HEK293T (cell line): ENCODE results near the gene ORMDL2.

Experiments
- CTCF ChIA-PET: fragments of 350-600 bp; formaldehyde crosslinking; extraction: SDS; loops from one replicate; lab custom pipeline; 2021; ENCODE audit warnings: antibody characterized with exemption, inconsistent platforms; lab: Yijun Ruan, JAX
- POLR2A ChIA-PET: fragments of 350-600 bp; formaldehyde crosslinking; extraction: SDS; loops from one replicate; lab custom pipeline; 2020; ENCODE audit warnings: antibody characterized with exemption, inconsistent platforms; lab: Yijun Ruan, JAX
- DNase-seq: peaks from one replicate; pipeline ENCODE4 v3.0.0; 2012; ENCODE audit warnings: mixed read lengths; ENCODE audit errors: extremely low spot score
- ARNT ChIP-seq: fragments of 450-650 bp; IDR thresholded peaks from 2 replicates; pipeline ENCODE4 v1.6.1; 2017; ENCODE audit warnings: mild to moderate bottlenecking
- BHLHE40 ChIP-seq: fragments of 450-650 bp; IDR thresholded peaks from 2 replicates; pipeline ENCODE4 v1.6.1; 2016; ENCODE audit warnings: mild to moderate bottlenecking, moderate library complexity, borderline replicate concordance
- CTBP1 ChIP-seq: fragments of 450-650 bp; IDR thresholded peaks from 2 replicates; pipeline ENCODE4 v1.6.1; 2016; ENCODE audit warnings: borderline replicate concordance
- ELF4 ChIP-seq: fragments of 450-650 bp; IDR thresholded peaks from 2 replicates; pipeline ENCODE4 v1.6.1; 2017; ENCODE audit warnings: antibody characterized with exemption
- FOXA1 ChIP-seq: fragments of 450-650 bp; IDR thresholded peaks from 2 replicates; pipeline ENCODE4 v1.6.1; 2016; ENCODE audit warnings: mild to moderate bottlenecking
- FOXK2 ChIP-seq: fragments of 450-650 bp; IDR thresholded peaks from 2 replicates; pipeline ENCODE4 v1.6.1; 2016; ENCODE audit warnings: mild to moderate bottlenecking
- FOXM1 ChIP-seq: fragments of 450-650 bp; IDR thresholded peaks from 2 replicates; pipeline ENCODE4 v1.6.1; 2017; ENCODE audit warnings: mild to moderate bottlenecking, borderline replicate concordance
- HDGF ChIP-seq: fragments of 450-650 bp; IDR thresholded peaks from 2 replicates; pipeline ENCODE4 v1.6.1; 2017; ENCODE audit warnings: antibody characterized with exemption, borderline replicate concordance
- L3MBTL2 ChIP-seq: fragments of 450-650 bp; conservative IDR thresholded peaks from 2 replicates; pipeline ENCODE4 v1.6.1; 2016; ENCODE audit warnings: mild to moderate bottlenecking
- LEF1 ChIP-seq: fragments of 450-650 bp; IDR thresholded peaks from 2 replicates; pipeline ENCODE4 v1.6.1; 2017; ENCODE audit warnings: mild to moderate bottlenecking, borderline replicate concordance
- NFRKB ChIP-seq: fragments of 450-650 bp; IDR thresholded peaks from 2 replicates; pipeline ENCODE4 v1.6.1; 2016; ENCODE audit warnings: mild to moderate bottlenecking, moderate library complexity
- SP1 ChIP-seq: fragments of 450-650 bp; IDR thresholded peaks from 2 replicates; pipeline ENCODE4 v1.6.1; 2017
- SUZ12 ChIP-seq: fragments of 450-650 bp; IDR thresholded peaks from 2 replicates; pipeline ENCODE4 v1.6.1; 2016; ENCODE audit warnings: mild to moderate bottlenecking
- TARDBP ChIP-seq: fragments of 450-650 bp; IDR thresholded peaks from 2 replicates; pipeline ENCODE4 v1.6.1; 2016
- ZNF384 ChIP-seq: fragments of 450-650 bp; IDR thresholded peaks from 2 replicates; pipeline ENCODE4 v1.6.1; 2016
- TF ChIP-seq, protein P1 (sequence below): fragments of 450-650 bp; IDR thresholded peaks from 2 replicates; pipeline ENCODE4 v1.6.1; 2016

ORMDL2 gene

GRCh38 chr12:55845361-55845760 lies 27.5 kb downstream of the ORMDL2 start:
- ChIA-PET CTCF (no interaction called here), POLR2A (interaction anchor here (3.0 kb wide), 1 partner anchor 15 kb away, joined by 43 read pairs; the partner anchor contains the start of gene DNAJC14)
- no peak for DNase-seq
- TF ChIP-seq ELF4 (no peak), FOXA1 (no peak), HDGF (no peak), TARDBP (no peak), SP1 (no peak), FOXM1 (no peak)

DNA sequence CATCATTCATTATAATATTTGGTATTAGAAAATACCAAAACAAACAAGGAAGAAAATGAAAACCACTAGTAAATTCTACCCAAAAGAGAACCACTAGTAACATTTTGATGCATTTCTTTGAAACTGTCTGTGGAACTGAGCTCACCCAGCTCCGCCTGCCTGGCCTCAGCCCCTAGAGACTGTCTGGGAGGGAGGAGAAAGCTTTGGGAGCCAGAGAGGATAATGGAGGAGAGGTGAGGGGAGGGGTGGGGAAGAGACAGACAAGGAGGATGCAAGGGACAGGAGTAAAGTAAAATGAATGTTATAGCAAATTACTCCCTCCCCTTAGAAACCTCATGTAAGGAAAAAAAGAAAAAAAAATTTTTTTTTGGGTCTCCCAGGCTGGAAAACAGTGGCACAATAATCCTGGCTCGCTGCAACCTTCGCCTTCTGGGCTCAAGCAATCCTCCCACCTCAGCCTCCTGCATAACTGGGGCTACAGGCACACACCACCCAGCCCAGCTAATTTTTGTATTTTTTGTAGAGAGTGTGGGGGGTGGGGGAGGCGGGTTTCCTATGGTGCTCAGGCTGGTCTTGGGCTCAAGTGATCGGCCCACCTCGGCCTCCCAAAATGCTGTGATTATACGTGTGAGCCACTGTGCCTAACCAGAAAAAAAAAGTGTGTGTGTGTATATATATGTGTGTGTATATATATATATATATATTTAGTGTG lies 28.1 kb downstream of the ORMDL2 start:
- ChIA-PET POLR2A (interaction anchor here (3.0 kb wide), 1 partner anchor 16 kb away, joined by 43 read pairs; the partner anchor contains the start of gene DNAJC14), CTCF (no interaction called here)
- TF ChIP-seq ARNT, result no peak
- DNase-seq, result no peak

DNA sequence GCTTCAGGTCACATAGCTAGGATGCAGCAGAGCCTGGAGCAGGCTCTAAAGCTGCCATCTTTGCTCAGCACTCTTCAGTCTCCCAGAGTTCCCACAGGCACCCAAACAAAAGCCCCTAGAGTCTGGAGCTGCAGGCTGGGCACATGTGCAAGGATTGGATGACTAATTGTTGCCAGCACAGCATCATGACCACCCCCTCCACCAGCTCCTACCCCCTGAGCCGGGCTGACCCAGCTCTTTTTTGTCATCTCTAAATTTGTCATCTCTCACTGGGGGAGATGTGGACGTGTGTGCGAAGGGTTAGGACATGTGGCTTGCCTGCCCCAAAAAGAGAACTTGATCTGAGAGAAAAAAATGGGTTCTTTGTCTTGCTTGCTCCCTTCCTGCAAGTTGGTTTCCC lies 29.2 kb downstream of the ORMDL2 start:
- ChIA-PET POLR2A (interaction anchor here (1.7 to 3.0 kb wide), 2 partner anchors 17 to 30 kb away, joined by 9 to 43 read pairs; partner anchors contain the start of genes DNAJC14, ORMDL2 and SARNP), CTCF (no interaction called here)
- TF ChIP-seq ZNF384, result no peak
- TF ChIP-seq, protein P1, sequence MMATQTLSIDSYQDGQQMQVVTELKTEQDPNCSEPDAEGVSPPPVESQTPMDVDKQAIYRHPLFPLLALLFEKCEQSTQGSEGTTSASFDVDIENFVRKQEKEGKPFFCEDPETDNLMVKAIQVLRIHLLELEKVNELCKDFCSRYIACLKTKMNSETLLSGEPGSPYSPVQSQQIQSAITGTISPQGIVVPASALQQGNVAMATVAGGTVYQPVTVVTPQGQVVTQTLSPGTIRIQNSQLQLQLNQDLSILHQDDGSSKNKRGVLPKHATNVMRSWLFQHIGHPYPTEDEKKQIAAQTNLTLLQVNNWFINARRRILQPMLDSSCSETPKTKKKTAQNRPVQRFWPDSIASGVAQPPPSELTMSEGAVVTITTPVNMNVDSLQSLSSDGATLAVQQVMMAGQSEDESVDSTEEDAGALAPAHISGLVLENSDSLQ, result no peak
- no peak for TF ChIP-seq TARDBP
- TF ChIP-seq LEF1, result no peak
- TF ChIP-seq ARNT, result no peak
- TF ChIP-seq L3MBTL2, result no peak
- no peak for TF ChIP-seq HDGF
- TF ChIP-seq SP1, result no peak
- no peak for TF ChIP-seq FOXM1
- no peak for TF ChIP-seq ELF4
- TF ChIP-seq SUZ12, result no peak
- no peak for DNase-seq

DNA sequence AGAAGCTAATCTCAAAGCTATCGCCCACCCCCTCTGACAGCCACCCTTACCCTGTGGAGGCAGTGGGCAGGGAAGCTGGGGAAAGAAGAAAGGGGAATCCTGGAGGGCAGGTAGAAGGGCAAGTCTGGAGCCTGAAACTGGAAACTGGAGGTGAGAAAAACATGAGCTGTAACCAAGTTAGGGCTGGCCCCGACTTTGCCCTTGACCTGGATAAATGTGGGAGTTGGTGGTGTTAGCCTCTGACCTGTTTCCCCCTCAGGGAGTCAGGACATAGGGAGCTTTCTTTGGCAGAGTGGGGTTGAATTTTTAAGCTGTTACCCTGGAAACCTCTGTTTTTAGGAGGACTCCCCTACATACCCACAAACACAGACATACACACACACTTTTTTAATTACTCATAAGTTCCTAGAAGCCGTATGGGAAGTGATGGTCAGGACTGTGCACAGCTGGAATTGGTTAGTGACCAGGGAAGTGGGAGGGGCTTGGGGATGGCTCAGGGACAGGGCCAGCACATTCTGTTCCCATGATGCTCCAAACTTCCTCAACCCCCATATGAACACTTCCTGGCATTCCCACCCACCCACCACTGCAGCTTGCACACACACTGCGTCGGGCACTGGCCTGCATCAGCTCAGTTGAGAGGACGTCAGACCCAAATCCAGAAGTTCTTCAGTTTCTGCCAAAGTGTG lies 29.9 kb downstream of the ORMDL2 start:
- ChIA-PET CTCF (interaction anchor here (0.6 kb wide), 1 partner anchor 14 kb away, joined by 4 read pairs; no protein-coding TSS in a partner anchor), POLR2A (interaction anchor here (1.2 to 3.0 kb wide), 3 partner anchors 14 to 30 kb away, joined by 3 to 43 read pairs (median 9); partner anchors contain the start of genes DNAJC14, ORMDL2 and SARNP)
- peak; percentile 25 for DNase-seq
- TF ChIP-seq ZNF384 (no peak), CTBP1 (no peak), FOXM1 (no peak)

- DNase-seq, result no peak
- TF ChIP-seq L3MBTL2 (no peak), NFRKB (no peak), ZNF384 (no peak), ELF4 (no peak), LEF1 (no peak), CTBP1 (no peak), TARDBP (no peak), BHLHE40 (no peak), FOXA1 (no peak), SUZ12 (no peak), ARNT (no peak), HDGF (no peak), SP1 (no peak), FOXK2 (no peak), FOXM1 (no peak)
- TF ChIP-seq, protein P1, result no peak
- ChIA-PET CTCF (no interaction called here), POLR2A (interaction anchor here (1.1 to 1.9 kb wide), 2 partner anchors 19 to 32 kb away, joined by 3 to 7 read pairs; partner anchors contain the start of genes ORMDL2 and SARNP)
Measured at GRCh38 chr12:55849616-55850343, 31.9 kb downstream of the ORMDL2 start.

DNA sequence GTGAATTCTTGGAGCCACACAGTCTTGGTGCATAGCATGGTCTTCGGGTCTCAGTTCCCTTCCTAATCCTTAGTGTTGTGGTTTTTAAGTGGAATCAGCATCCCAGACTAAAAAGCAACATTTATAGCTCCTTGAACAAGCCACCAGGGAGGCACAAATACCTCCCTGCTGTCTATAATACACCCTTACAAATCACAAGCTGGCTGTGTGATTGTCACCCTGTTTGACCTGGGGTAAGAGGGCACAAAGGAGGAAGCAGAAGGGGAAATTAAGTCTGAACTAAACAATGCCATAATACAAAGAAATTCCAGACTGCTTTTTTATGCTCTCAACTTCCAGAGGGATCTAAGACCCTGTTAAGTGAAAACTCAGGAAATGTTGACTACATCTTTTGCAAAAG lies 32.6 kb downstream of the ORMDL2 start:
- ChIA-PET CTCF (no interaction called here), POLR2A (interaction anchor here (1.1 to 1.9 kb wide), 2 partner anchors 20 to 33 kb away, joined by 3 to 7 read pairs; partner anchors contain the start of genes ORMDL2 and SARNP)
- no peak for TF ChIP-seq HDGF
- no peak for TF ChIP-seq CTBP1
- DNase-seq, result no peak
